Stimulated activated CD8-positive, alpha-beta memory T cell treated with anti-CD3 and anti-CD28 coated beads, Interleukin-7, amount 100 ng/mL, for 4 hours (primary cell): ENCODE data around the gene PRR33.

Experiments used
- DNase-seq, 2 donors: peaks; one replicate each; pipeline ENCODE4 v3.0.0-alpha.2; 2020; ENCODE audit warnings: low read depth in 2 of 2

PRR33 gene

DNA sequence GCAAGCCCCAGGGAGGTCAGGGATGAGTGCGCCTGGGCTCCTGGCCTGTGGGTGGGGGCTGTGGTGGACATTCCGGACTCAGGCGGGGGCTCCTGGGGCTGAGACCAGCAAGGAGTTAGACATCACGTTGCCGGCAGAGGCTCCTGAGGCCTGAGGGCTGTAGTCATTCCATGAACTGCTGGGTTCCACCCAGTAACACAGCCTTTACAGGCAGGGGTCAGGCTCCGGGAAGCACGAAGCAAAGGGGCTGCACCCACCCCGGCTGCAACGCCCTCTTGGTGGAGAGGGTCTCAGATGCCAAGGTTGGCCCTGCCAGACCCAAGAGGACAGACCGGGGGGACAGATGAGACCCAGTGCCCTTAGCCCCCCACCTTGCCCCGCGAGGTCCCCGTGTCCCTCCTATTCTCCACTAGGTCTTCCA, 36.8 kb upstream of the PRR33 start:
- no peak for DNase-seq

- no peak for DNase-seq
Observed at GRCh38 chr11:1927848-1928469, 36.3 kb upstream of the PRR33 start.

DNA sequence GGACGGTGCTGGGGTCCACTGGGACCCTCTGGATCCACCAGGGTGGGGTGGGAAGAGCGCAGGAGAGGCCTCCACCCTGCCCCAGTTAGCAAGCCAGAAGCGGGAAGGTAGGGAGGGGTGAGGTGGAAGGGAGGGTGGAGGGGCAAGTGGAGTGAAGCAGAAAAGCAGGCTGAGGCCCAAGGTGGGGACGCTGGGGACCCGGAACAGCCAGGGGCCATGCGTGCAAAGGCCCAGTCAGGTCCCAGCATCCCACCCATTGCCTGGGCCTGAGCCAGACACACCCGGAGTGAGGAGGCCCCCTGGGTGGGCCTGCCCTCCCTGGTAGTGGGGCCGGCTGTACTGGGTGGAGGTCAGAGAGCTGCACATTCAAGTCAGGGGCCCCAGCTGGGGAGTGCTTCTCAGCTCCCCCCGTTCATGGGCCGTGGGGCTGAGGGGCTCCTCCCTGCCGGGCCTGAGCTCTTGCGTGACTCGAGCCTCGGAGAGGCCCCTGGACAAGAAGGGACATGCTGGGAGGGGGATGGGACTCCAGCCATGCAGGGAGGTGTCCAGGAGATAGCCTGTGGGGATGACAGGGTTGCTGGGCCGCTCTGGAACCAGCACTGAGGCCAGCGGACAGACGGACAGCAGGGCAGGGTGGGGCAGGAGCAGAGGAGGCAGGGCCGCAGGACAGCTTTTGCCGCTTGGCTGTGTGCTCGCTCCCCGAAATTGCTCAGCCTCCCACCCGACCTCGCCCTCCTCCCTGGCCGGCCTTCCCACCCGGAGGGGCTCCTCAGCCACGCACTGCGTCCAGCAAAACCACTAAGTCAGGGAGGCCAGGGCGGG, 35.5 kb upstream of the PRR33 start:
- DNase-seq: no peak

GRCh38 chr11:1926156-1927025, 34.7 kb upstream of the PRR33 start:
- no peak for DNase-seq

GRCh38 chr11:1925373-1926155, 33.9 kb upstream of the PRR33 start:
- no peak for DNase-seq

- no peak for DNase-seq
Observed at GRCh38 chr11:1924646-1925372, 33.1 kb upstream of the PRR33 start.

- DNase-seq: no peak
Observed at GRCh38 chr11:1924181-1924580, 32.5 kb upstream of the PRR33 start.

GRCh38 chr11:1923201-1923956, 31.7 kb upstream of the PRR33 start:
- DNase-seq: no peak

GRCh38 chr11:1922481-1923081, 30.9 kb upstream of the PRR33 start:
- DNase-seq: no peak

GRCh38 chr11:1921574-1922141, 30.0 kb upstream of the PRR33 start:
- DNase-seq: no peak

- DNase-seq: no peak
Observed at GRCh38 chr11:1920909-1921573, 29.3 kb upstream of the PRR33 start.

DNA sequence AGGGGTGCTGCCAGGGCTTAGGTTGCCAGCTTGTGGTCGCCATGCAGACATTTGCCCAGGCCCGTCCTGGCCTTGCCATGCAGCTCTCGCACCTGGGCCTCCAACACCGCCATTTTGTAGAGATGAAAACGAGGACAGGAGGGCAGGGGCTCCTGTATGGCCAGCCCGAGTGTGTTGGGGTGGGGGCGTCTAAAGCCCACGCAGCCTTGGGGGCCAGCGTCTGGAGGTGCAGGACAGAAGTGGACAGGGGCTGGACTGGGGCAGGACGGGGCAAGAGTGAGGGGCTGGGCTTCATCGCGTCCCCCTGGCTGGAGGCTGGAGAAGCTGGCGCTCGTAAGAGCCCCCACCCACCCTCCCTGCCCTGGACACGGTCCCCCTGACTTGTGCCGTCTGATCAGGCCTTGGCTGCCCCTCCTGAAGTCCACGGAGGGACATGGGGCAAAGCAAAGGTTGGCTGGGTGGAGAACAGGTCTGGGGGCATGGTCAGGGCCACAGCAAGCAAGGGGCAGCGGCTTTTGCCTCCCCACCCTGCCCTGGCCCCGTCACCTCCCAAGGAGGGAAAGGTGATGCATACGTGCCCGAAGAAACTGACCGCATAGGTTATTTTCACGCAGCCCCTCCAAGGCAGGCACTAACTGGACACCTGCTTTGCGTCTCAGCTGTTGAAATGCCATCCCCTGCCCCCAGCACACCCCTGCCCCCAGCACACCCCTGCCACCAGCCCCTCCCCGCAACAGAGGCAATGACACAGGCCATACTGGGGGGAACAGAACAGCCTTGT, 28.6 kb upstream of the PRR33 start:
- DNase-seq: no peak

- DNase-seq: no peak
Observed at GRCh38 chr11:1919391-1920127, 27.9 kb upstream of the PRR33 start, which contains the start of gene TNNT3. Gene TNNT3, plus strand, starts transcription at chr11:1919703. Its CDS starts 3,172 bp downstream, at chr11:1922875.

- DNase-seq: no peak
Observed at GRCh38 chr11:1918436-1919315, 27.0 kb upstream of the PRR33 start.

- DNase-seq: no peak
Observed at GRCh38 chr11:1917523-1918435, 26.1 kb upstream of the PRR33 start.
